GM04503 (cell line): ENCODE measurements around the gene SMYD4.
"Not testable (repeated sequence)": the region's sequence is repeated elsewhere in the genome, so short reads cannot be mapped to it uniquely, and the experiment has no call there.

Experiments used
- DNase-seq: peaks from one replicate; pipeline ENCODE4 v3.0.0-alpha.2; 2012; ENCODE audit warnings: low read depth

Gene SMYD4

GRCh38 chr17:1829592-1830257 is at the start of gene SMYD4, which contains the start of gene RPA1:
Gene SMYD4, minus strand, starts transcription at chr17:1829902. Its CDS starts 1,908 bp downstream, at chr17:1827994.
Gene RPA1, plus strand, starts transcription at chr17:1830005. Its CDS starts 89 bp downstream, at chr17:1830094.
- DNase-seq, result peak; percentile 39

- no peak for DNase-seq
These were observed 48.9 kb upstream of the SMYD4 start for GRCh38 chr17:1878419-1879121.

GRCh38 chr17:1875597-1875996 is 45.9 kb upstream of the SMYD4 start:
- no peak for DNase-seq

GRCh38 chr17:1873418-1873817 is 43.7 kb upstream of the SMYD4 start:
- DNase-seq, result no peak

GRCh38 chr17:1872976-1873375 is 43.3 kb upstream of the SMYD4 start:
- DNase-seq, result no peak

GRCh38 chr17:1872254-1872653 is 42.6 kb upstream of the SMYD4 start:
- DNase-seq, result no peak

GRCh38 chr17:1871756-1872155 is 42.1 kb upstream of the SMYD4 start:
- no peak for DNase-seq

- DNase-seq, result no peak
These were observed 40.9 kb upstream of the SMYD4 start for GRCh38 chr17:1870592-1870991.

GRCh38 chr17:1868090-1868489 is 38.4 kb upstream of the SMYD4 start:
- no peak for DNase-seq

GRCh38 chr17:1867307-1867706 is 37.6 kb upstream of the SMYD4 start:
- DNase-seq, result no peak

GRCh38 chr17:1865252-1866037 is 35.7 kb upstream of the SMYD4 start:
- no peak for DNase-seq

- no peak for DNase-seq
These were observed 31.8 kb upstream of the SMYD4 start for GRCh38 chr17:1861391-1862010.

GRCh38 chr17:1860978-1861377 is 31.3 kb upstream of the SMYD4 start:
- no peak for DNase-seq

GRCh38 chr17:1856462-1856861 is 26.8 kb upstream of the SMYD4 start:
- DNase-seq, result not testable (repeated sequence)

GRCh38 chr17:1853698-1854097 is 24.0 kb upstream of the SMYD4 start:
- DNase-seq, result no peak

- no peak for DNase-seq
These were observed 22.6 kb upstream of the SMYD4 start for GRCh38 chr17:1852327-1852726.

- DNase-seq, result no peak
These were observed 17.5 kb upstream of the SMYD4 start for GRCh38 chr17:1847191-1847590.

- no peak for DNase-seq
These were observed 14.2 kb upstream of the SMYD4 start for GRCh38 chr17:1843947-1844346.

- no peak for DNase-seq
These were observed 9.8 kb upstream of the SMYD4 start for GRCh38 chr17:1839516-1839915.

- no peak for DNase-seq
These were observed 4.9 kb upstream of the SMYD4 start for GRCh38 chr17:1834380-1835149.

GRCh38 chr17:1830288-1830687 is 586 bp upstream of the SMYD4 start:
- no peak for DNase-seq

- DNase-seq, result no peak
These were observed 498 bp downstream of the SMYD4 start for GRCh38 chr17:1829216-1829591.
